Breast epithelium (tissue), 3 donors: Measurements from ENCODE around the gene IL13.

Experiments used
- POLR2A ChIP-seq: fragments of 450-650 bp; IDR thresholded peaks from one replicate; pipeline ENCODE4 v1.6.1; 2016; ENCODE audit warnings: antibody characterized with exemption, mild to moderate bottlenecking, moderate library complexity
- POLR2AphosphoS5 ChIP-seq, 3 donors: sonication (generic); formaldehyde crosslinking; IDR thresholded peaks; one replicate each; pipeline ENCODE4 v1.6.1; 2017; ENCODE audit warnings: antibody characterized with exemption in 3 of 3
- TF ChIP-seq, protein P1 (sequence below), 3 donors: fragments of 450-650 bp; IDR thresholded peaks; one replicate each; pipeline ENCODE4 v1.5.1; 2016 to 2017; ENCODE audit warnings: antibody characterized with exemption in 3 of 3, mild to moderate bottlenecking in 3 of 3, moderate library complexity in 3 of 3

DNA sequence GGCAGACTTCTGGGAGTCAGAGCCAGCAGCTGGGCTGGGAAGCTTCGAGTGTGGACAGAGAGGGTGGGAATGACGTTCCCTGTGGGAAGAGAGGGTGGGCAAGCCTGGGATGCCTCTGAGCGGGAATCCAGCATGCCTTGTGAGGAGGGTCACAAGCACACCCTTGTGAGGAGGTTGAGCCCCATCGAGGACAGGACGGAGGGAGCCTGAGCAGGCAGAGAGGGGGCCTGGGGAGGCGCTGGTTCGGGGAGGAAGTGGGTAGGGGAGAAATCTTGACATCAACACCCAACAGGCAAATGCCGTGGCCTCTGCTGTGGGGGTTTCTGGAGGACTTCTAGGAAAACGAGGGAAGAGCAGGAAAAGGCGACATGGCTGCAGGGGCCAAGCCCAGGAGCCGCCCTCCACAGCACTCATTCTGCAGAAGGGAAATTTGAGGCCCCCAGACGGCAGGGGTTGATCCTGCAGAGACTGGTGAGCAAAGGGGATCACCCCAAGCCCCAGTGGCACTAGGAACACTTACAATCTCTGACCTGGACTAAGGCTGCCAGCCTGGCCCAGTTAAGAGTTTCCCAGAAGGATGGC lies 1.1 kb upstream of the IL13 start:
- TF ChIP-seq, protein P1, sequence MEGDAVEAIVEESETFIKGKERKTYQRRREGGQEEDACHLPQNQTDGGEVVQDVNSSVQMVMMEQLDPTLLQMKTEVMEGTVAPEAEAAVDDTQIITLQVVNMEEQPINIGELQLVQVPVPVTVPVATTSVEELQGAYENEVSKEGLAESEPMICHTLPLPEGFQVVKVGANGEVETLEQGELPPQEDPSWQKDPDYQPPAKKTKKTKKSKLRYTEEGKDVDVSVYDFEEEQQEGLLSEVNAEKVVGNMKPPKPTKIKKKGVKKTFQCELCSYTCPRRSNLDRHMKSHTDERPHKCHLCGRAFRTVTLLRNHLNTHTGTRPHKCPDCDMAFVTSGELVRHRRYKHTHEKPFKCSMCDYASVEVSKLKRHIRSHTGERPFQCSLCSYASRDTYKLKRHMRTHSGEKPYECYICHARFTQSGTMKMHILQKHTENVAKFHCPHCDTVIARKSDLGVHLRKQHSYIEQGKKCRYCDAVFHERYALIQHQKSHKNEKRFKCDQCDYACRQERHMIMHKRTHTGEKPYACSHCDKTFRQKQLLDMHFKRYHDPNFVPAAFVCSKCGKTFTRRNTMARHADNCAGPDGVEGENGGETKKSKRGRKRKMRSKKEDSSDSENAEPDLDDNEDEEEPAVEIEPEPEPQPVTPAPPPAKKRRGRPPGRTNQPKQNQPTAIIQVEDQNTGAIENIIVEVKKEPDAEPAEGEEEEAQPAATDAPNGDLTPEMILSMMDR (IDR thresholded peaks at IDR 0.05) = no peak
- TF ChIP-seq POLR2A (no peak), POLR2AphosphoS5 (IDR thresholded peaks at IDR 0.05) (no peak)
